Smooth muscle cell of the coronary artery (primary cell): ENCODE results near the gene SAMD11. TPM values are rescaled to one million over a fixed set of nuclear protein-coding genes. Genes with fewer than 3 reads are reported as not detected.

Experiments used
- total RNA-seq: library from RNA; depleted of rRNA; stranded (reverse); fragments of >200 nt; gene quantifications from 2 replicates; pipeline ENCODE4 v1.2.3, GENCODE V29; 2014; ENCODE audit warnings: low replicate concordance

Gene SAMD11, protein sequence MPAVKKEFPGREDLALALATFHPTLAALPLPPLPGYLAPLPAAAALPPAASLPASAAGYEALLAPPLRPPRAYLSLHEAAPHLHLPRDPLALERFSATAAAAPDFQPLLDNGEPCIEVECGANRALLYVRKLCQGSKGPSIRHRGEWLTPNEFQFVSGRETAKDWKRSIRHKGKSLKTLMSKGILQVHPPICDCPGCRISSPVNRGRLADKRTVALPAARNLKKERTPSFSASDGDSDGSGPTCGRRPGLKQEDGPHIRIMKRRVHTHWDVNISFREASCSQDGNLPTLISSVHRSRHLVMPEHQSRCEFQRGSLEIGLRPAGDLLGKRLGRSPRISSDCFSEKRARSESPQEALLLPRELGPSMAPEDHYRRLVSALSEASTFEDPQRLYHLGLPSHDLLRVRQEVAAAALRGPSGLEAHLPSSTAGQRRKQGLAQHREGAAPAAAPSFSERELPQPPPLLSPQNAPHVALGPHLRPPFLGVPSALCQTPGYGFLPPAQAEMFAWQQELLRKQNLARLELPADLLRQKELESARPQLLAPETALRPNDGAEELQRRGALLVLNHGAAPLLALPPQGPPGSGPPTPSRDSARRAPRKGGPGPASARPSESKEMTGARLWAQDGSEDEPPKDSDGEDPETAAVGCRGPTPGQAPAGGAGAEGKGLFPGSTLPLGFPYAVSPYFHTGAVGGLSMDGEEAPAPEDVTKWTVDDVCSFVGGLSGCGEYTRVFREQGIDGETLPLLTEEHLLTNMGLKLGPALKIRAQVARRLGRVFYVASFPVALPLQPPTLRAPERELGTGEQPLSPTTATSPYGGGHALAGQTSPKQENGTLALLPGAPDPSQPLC
- 0.23 and 4.4 TPM in 2 replicates for total RNA-seq

DNA sequence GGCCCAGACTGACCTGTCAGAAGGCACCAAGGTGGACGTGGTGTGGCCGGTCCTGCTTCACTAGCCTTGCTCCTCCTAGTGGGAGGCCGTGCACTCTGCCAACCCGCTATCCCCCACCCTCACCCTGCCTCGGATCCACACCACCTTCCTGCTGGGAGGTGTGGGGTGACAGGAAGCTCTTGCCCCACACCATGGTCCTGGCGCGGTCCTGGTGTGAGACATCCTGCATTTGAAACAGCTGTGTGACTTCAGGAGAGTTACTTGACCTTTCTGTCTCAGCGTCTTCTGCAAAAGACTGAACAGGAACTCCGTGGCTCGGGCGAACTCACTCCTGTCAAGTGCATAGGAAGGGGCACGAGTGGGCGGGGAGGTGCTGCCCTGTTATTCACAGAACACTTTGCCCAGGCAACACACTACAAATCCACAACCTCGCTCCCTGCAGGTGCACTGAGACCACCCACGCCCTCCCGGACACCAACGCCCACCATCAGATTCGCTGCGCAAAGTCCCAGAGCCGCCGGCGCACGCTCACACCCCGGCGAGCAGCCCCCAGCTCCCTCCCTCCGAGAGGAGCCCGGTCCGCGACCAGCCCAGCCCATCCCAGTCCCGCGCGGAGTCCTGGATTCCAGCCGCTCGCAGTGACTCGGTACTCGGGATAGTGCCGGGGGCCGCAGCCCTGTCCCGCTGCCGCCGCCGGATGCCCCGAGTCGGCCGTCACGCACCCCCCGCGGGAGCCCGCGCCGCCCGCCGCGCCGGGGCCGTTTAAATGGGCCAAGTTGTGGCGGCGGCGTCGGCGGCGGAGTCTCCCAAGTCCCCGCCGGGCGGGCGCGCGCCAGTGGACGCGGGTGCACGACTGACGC lies at the start of gene SAMD11:
TSS of gene SAMD11 (plus strand) at position 793 of the 860 bp plus-strand sequence. CDS start 509 bp downstream, outside the sequence.

DNA sequence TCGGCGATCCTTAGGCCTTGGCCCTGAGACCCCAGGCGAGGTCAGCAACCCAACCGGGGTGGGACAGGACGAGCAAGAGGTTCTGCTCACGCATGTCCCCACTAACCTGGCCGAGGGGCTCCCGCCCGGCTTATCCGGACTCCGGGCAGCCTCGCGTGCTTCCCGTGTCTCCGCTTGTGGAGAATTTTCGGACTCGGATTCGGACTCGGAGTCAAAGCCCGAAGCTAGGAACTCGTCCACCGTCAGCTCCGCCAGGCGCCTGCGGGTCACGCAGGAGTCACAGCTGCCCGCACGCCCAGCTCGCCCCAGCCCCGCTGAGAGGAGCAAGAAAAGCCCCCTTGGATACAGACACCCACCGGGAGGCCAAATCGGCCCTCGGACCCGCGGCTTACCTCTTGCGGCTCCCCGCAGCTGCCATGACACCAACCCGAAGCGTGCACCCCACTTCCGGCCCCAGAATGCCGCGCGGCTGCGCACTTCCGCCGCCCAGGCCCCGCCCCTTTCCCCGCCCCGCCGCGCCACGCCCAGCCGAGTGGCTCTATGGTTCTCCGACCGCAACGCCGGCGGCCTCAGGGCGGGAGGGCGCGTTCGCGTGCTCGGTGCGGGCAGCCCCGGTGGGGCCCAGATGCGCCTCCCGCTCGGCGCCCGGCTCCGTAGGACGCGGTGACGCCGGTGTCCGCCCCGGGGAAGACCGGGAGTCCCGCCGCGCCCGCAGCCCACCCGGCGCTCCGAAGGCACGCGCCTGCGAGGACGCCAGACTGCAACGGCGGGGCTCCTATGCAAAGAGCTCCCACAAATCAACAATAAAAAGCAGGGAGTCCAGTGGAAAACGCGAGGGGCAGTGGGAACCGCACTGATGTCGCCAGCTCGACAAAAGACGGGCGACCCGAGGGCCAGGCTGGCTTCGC lies 35.4 kb downstream of the SAMD11 start, which contains the start of gene NOC2L:
TSS of gene NOC2L (minus strand) at position 434 of the 908 bp plus-strand sequence. CDS start at position 418, 16 bp downstream.

DNA sequence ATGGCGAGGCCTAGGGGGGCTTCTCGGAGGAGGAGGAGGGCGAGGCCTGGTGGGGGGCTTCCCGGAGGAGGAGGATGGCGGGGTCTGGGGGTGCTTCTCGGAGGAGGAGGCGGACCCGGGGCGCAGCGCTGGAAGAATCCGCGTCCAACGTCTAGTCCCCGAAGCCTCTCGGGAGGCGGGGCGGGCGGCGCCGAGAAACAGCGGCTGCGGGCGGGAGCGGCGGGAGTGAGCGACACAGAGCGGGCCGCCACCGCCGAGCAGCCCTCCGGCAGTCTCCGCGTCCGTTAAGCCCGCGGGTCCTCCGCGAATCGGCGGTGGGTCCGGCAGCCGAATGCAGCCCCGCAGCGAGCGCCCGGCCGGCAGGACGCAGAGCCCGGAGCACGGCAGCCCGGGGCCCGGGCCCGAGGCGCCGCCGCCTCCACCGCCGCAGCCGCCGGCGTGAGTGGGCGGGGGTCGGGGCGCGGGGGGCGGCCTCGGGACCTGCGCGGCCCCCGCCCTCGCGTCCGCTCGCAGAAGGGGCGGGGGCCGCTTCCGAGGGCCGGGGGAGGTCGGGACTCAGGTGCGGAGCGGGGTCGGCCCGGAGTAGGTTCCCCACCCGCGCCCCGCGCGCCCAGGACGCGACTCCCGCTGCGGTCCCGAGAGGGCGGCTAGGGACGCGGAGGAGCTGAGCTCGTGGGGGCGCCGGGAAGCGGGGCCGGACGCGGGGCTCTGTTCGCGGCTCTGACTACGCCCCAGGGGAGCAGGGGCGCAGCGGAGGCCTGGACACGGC lies 36.8 kb downstream of the SAMD11 start, which contains the start of gene KLHL17:
TSS of gene KLHL17 (plus strand) at position 222 of the 769 bp plus-strand sequence. CDS start at position 332, 110 bp downstream.

DNA sequence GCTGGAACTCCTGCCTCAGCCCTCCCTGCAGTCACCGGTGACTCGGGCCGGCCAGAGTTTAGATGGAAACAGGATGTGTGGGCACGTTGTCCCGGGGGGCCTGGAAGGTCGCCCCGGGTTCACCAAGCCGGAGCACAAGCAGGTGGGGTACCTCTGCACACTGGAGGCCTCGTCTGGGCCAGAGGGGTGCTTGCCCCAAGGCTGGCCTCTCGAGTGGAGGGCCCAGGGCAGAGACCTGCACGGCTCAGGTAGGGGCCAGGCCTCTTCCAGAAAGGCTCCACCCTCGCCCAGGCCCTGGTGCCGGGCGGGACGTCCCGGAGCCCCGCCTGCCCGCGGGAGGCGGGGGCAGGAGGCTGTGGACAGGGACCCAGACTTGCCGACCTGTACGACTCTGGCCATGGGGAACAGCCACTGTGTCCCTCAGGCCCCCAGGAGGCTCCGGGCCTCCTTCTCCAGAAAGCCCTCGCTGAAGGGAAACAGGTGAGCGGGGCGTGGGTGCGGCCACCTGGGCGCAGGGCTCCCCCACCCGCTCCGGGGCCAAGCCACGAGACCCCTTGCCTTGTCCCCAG lies 42.5 kb downstream of the SAMD11 start, which contains the start of gene PLEKHN1:
TSS of gene PLEKHN1 (plus strand) at position 348 of the 569 bp plus-strand sequence. CDS start at position 398, 50 bp downstream.

DNA sequence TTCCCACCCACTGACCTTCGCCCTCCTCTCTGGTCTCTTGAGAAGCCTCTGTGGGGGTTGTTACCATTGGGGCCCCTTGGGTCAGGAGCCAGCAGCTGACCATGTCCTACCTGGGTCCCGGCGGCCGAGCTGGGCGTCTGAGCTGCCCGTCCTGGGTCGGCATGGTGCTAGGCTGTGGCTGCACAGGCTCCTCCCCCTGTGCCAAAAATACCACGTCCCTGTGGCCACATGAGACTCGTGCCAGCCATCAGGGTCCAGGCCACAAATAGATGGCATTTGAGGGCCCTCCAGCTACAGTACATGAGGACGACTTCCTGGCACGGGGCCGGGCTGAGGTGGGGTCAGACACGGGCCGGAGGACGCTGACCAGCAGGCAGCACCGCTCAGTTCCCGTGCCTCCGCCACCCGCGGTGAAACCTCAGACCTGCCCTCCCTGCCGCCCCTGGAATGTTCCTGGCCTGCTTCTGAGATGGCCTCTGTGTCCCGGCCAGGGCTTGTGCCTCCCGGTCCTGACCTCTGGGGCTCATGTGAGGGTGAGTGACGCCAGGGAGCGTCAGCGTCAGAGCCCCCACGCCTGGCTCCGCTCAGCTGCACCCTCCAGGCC lies 58.3 kb downstream of the SAMD11 start, which contains the start of gene PERM1:
TSS of gene PERM1 (minus strand) at position 139 of the 604 bp plus-strand sequence. CDS start 1,064 bp downstream, outside the sequence.

Other genes starting within 250 kb of the SAMD11 start
- 0.23 TPM in 1 of 2 replicates, not detected in the other for gene OR4F16, start 237.3 kb upstream of the SAMD11 start, total RNA-seq
- gene NOC2L, start 35.3 kb downstream of the SAMD11 start, total RNA-seq = 60.7 and 94.6 TPM in 2 replicates
- 2.8 and 5.0 TPM in 2 replicates for gene KLHL17, start 36.7 kb downstream of the SAMD11 start, total RNA-seq
- gene PLEKHN1, start 42.6 kb downstream of the SAMD11 start, total RNA-seq = under 0.01 and 0.60 TPM in 2 replicates
- gene PERM1, start 58.2 kb downstream of the SAMD11 start, total RNA-seq = 0.12 and 0.15 TPM in 2 replicates
- gene HES4, start 76.2 kb downstream of the SAMD11 start, total RNA-seq = 1.9 and 19.8 TPM in 2 replicates
- gene ISG15, start 89.6 kb downstream of the SAMD11 start, total RNA-seq = 41.5 and 138 TPM in 2 replicates
- gene AGRN, start 96.2 kb downstream of the SAMD11 start, total RNA-seq = 27.4 and 48.4 TPM in 2 replicates
- gene RNF223, start 150.4 kb downstream of the SAMD11 start, total RNA-seq = not detected in 2 replicates
- gene C1orf159, start 192.2 kb downstream of the SAMD11 start, total RNA-seq = 2.1 and 3.7 TPM in 2 replicates
- not detected in 2 replicates for gene TTLL10, start 250.0 kb downstream of the SAMD11 start, total RNA-seq